ENCODE data around the gene CORO2B.

- TF ChIP-seq POLR2AphosphoS5 (IDR thresholded peaks at IDR 0.05) (no peak), POLR2A (IDR thresholded peaks at IDR 0.05) (no peak)
Observed at GRCh38 chr15:68602459-68603215, 23.8 kb downstream of the CORO2B start.
